B cell (primary cell): ENCODE data around the gene SAMD4A. TPM values are rescaled to one million over a fixed set of nuclear protein-coding genes. Genes with fewer than 3 reads are reported as not detected.

Experiments used
- ATAC-seq: fragments of 200-7000 bp; cut with Tn5 transposase; one replicate; pipeline ENCODE4 v1.10.0; 2021; ENCODE audit warnings: low read depth, mild to moderate bottlenecking, moderate number of reproducible peaks, moderate library complexity
- CTCF ChIA-PET: fragments of 350-600 bp; sonication (Branson Sonifier 250); formaldehyde crosslinking; loops from one replicate; lab custom pipeline; 2021; ENCODE audit warnings: antibody characterized with exemption, inconsistent platforms; lab: Charles Lee
- POLR2A ChIA-PET: fragments of 350-600 bp; sonication (Branson Sonifier 250); formaldehyde crosslinking; loops from one replicate; lab custom pipeline; 2021; ENCODE audit warnings: antibody characterized with exemption; lab: Charles Lee
- DNase-seq: peaks from one replicate; pipeline ENCODE4 v3.0.0; 2013
- H2AFZ ChIP-seq: 2 replicates; pipeline ENCODE4 v1.6.1; 2012; ENCODE audit warnings: mild to moderate bottlenecking, low read depth, low read length; ENCODE audit not compliant: insufficient read depth, poor library complexity, severe bottlenecking
- H3K27ac ChIP-seq, 2 donors: 1 replicate in 1 of 2; 2 replicates in 1 of 2; pipeline ENCODE4 v1.5.1; 2012 to 2013; ENCODE audit warnings: low read length in 2 of 2, mild to moderate bottlenecking in 2 of 2, moderate library complexity in 1 of 2
- H3K27me3 ChIP-seq, 4 experiments: fragments of 200-600 bp in 1 of 4; sonication (generic) in 1 of 4; replicated peaks in 1 of 4; 1 replicate in 2 of 4; 2 replicates in 2 of 4; pipeline versions ENCODE4 v1.6.1 to v1.7.0; 2013 to 2016; ENCODE audit warnings: low read length in 3 of 4, mild to moderate bottlenecking in 2 of 4, mixed read lengths in 1 of 4, moderate library complexity in 1 of 4; ENCODE audit not compliant: insufficient read depth in 4 of 4, control insufficient read depth in 3 of 4; ENCODE audit errors: control extremely low read depth in 1 of 4
- H3K36me3 ChIP-seq, 2 experiments: replicated peaks in 1 of 2; 1 replicate in 1 of 2; 2 replicates in 1 of 2; pipeline versions ENCODE4 v1.6.1 to v1.7.1; 2013; ENCODE audit warnings: low read length in 1 of 2; ENCODE audit not compliant: insufficient read depth in 2 of 2, control insufficient read depth in 1 of 2; ENCODE audit errors: control extremely low read depth in 1 of 2, extremely low read depth in 1 of 2
- H3K4me1 ChIP-seq, 2 donors: fragments of 200-600 bp in 1 of 2; sonication (generic) in 1 of 2; 1 replicate in 1 of 2; 2 replicates in 1 of 2; pipeline versions ENCODE4 v1.5.1 to v1.6.1; 2013 to 2017; ENCODE audit warnings: low read length in 2 of 2; ENCODE audit not compliant: control insufficient read depth in 2 of 2, insufficient read depth in 2 of 2
- H3K4me2 ChIP-seq: replicated peaks from 2 replicates; pipeline ENCODE3; 2012; ENCODE audit warnings: mild to moderate bottlenecking, low read depth, low read length; ENCODE audit not compliant: poor library complexity, severe bottlenecking
- H3K4me3 ChIP-seq, 5 experiments: fragments of 200-600 bp in 1 of 5; sonication (generic) in 1 of 5; 1 replicate in 3 of 5; 2 replicates in 2 of 5; pipeline versions ENCODE4 v1.5.1 to v1.7.0; 2011 to 2016; ENCODE audit warnings: low read length in 4 of 5, mild to moderate bottlenecking in 4 of 5, low read depth in 2 of 5, control low read depth in 1 of 5, moderate library complexity in 1 of 5; ENCODE audit not compliant: insufficient read depth in 1 of 5; ENCODE audit errors: control extremely low read depth in 1 of 5, extremely low read depth in 1 of 5
- H3K79me2 ChIP-seq: fragments of 200-600 bp; sonication (generic); one replicate; pipeline ENCODE4 v1.6.0; 2016; ENCODE audit warnings: low read length; ENCODE audit not compliant: control insufficient read depth, insufficient read depth
- H3K9ac ChIP-seq: fragments of 200-600 bp; sonication (generic); 2 replicates; pipeline ENCODE4 v1.6.1; 2017; ENCODE audit warnings: mild to moderate bottlenecking, low read length, moderate library complexity
- H3K9me3 ChIP-seq, 3 donors: one replicate each; pipeline versions ENCODE4 v1.6.1 to v1.7.1; 2013; ENCODE audit warnings: low read length in 2 of 3; ENCODE audit not compliant: control insufficient read depth in 2 of 3, insufficient read depth in 1 of 3; ENCODE audit errors: control extremely low read depth in 1 of 3
- H4K20me1 ChIP-seq: 2 replicates; pipeline ENCODE4 v1.6.0; 2012; ENCODE audit warnings: mild to moderate bottlenecking, low read length; ENCODE audit not compliant: insufficient read depth, control insufficient read depth, poor library complexity, severe bottlenecking
- H3K27ac Mint-ChIP-seq: one replicate; pipeline ENCODE4 v1.8.0; 2021; ENCODE audit warnings: mixed read lengths
- H3K27me3 Mint-ChIP-seq: one replicate; pipeline ENCODE4 v1.8.0; 2021; ENCODE audit warnings: mixed read lengths
- H3K4me1 Mint-ChIP-seq: one replicate; pipeline ENCODE4 v1.8.0; 2021; ENCODE audit warnings: mixed read lengths
- H3K4me3 Mint-ChIP-seq: one replicate; pipeline ENCODE4 v1.8.0; 2021; ENCODE audit warnings: mixed read lengths
- H3K9me3 Mint-ChIP-seq: one replicate; pipeline ENCODE4 v1.8.0; 2022; ENCODE audit warnings: mixed read lengths; ENCODE audit not compliant: insufficient read depth
- CTCF ChIP-seq: fragments of 200-600 bp; IDR thresholded peaks from one replicate; pipeline ENCODE4 v1.8.0; 2022; ENCODE audit warnings: antibody characterized with exemption, mild to moderate bottlenecking
- EZH2 ChIP-seq: IDR thresholded peaks from 2 replicates; pipeline ENCODE4 v1.6.1; 2012; ENCODE audit warnings: borderline replicate concordance, low read depth, mild to moderate bottlenecking, moderate library complexity, low read length; ENCODE audit not compliant: insufficient read depth, poor library complexity, severe bottlenecking
- WGBS: methylation state at CpG from one replicate; pipeline ENCODE4 v1.1.5; 2013; ENCODE audit warnings: missing lambda C conversion rate; ENCODE audit not compliant: insufficient coverage; 5-methylcytosine and 5-hydroxymethylcytosine counted together
- intact Hi-C: fragments of 100-400 bp; cut with micrococcal nuclease; formaldehyde crosslinking; loops from one replicate; pipeline ENCODE4 v1.10.0; 2022
- polyA plus RNA-seq: library from polyadenylated mRNA; depleted of rRNA; stranded (reverse); fragments of >200 nt; gene quantifications from 2 replicates; pipeline ENCODE4 v1.2.3, GENCODE V29; 2012
- total RNA-seq, 2 donors: library from RNA; stranded (reverse); fragments of 120-200 nt in 1 of 2; gene quantifications; 1 replicate in 1 of 2; 2 replicates in 1 of 2; pipeline versions ENCODE4 v1.2.3 to v1.2.4, GENCODE V29; 2013 to 2022

SAMD4A gene
- total and polyA plus RNA-seq, 2 donors (not counting 1 experiment from before 2014, with no cell fraction given), result 5.7 to 13.7 TPM

DNA sequence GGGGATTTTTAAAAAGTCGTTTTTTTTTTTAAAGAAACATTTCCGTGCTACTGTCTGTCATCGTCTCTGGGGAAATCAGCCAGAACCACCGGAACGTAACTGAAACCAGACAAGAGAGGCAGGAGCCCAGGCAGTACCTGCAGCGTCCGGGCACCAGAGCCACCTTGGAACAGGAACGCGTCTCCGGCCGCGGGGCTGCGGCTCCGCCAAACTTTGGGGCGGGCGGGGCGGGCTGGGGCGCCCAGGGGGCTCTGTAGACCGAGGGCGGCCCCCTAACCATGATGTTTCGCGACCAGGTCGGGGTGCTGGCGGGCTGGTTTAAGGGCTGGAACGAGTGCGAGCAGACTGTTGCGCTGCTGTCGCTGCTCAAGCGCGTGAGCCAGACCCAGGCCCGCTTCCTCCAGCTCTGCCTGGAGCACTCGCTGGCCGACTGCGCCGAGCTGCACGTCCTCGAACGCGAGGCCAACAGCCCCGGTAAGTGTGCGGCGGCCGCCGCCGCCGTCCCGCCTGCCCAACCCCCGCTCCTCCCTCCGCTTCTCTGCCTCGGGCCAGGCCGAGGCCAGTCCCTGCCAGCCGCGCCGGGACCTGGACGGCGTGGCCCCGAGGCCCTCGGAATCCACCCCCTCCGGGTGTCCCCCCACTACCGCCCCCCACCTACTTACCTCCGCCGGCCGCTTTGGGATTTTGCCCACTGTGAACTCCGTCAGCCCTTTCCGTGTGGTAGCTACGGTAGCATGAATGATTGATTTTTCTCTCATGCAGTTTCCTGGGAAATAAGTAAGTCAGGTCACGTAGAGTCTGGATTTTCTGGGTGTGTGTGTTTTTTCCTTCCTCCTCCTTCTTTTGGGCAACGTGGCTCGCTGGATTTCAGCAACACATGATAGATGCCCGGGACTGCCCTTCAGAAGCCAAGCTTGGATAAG is 972 bp downstream of the SAMD4A start:
- Histone ChIP-seq H4K20me1 (peaks cover 12% of the 10 kb centered on the region), H3K4me3 (peak overlapping the region; percentile 52 to 86 (median 73)), H3K27me3 (no peaks in the 10 kb centered on the region), H3K36me3 (no peaks in the 10 kb centered on the region), H3K4me2 (peak overlapping the region; percentile 96), H3K27ac (peak overlapping the region; percentile 73 to 85), H3K9ac (peak overlapping the region; percentile 83), H2AFZ (peak overlapping the region; percentile 89), H3K79me2 (peaks cover 32% of the 10 kb centered on the region), H3K4me1 (peaks cover 21 to 24% of the 10 kb centered on the region in 2 donors), H3K9me3 (peaks cover 0 to 9% (median 2%) of the 10 kb centered on the region in 3 donors)
- DNase-seq, result peak; percentile 84
- CTCF ChIA-PET, result interaction anchor here (0.7 to 7.5 kb wide), 13 partner anchors 10 to 238 kb away, joined by 3 to 231 read pairs (median 4); partner anchors contain the start of gene CGRRF1
- intact Hi-C loops, result loop anchor here (1.0 to 10.0 kb wide), 5 partner anchors 59 to 597 kb away; partner anchors contain the start of genes CNIH1 and GMFB
- TF ChIP-seq EZH2 (no peak), CTCF (no peak)
- H3K27me3 Mint-ChIP-seq, result no peaks in the 10 kb centered on the region
- POLR2A ChIA-PET, result interaction anchor here (0.7 to 3.2 kb wide), 2 partner anchors 62 to 207 kb away, joined by 5 to 13 read pairs; no protein-coding TSS in a partner anchor
- WGBS, result 1% methylated on average over 54 of the region's 70 CpGs
- H3K9me3 Mint-ChIP-seq, result peaks cover 5% of the 10 kb centered on the region
- peak overlapping the region; percentile 96 for H3K4me3 Mint-ChIP-seq
- peaks cover 27% of the 10 kb centered on the region for H3K4me1 Mint-ChIP-seq
- peak; percentile 39 for ATAC-seq
- H3K27ac Mint-ChIP-seq, result peak overlapping the region; percentile 96
